ENCODE results near the gene HDAC6.

DNA sequence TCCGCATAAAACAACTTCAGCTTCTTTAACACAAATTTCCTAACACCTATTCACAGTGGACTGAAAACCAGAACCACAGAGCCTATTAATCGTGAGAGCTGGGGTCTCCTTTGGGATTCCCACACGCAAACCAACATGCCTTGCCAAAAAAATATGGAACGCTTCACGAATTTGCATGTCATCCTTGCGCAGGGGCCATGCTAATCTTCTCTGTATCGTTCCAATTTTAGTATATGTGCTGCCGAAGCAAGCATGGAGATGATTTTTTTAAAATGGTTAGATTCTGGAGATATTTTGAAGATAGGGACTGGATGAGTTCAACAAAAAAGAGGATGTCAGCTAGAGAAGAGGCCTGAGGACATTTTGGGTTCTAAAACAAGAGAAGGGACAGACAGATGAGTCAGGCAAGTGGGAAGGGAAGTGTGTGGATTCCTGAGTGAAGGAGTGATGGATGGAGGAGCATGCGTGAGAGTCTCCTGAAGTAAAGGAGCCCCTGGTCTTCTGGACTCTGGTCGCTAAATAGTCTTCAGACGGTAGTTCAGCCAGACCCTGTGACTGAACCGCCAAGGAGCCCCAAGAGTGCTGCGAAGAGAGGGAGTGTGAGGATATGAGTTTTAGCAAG lies 24.9 kb upstream of the HDAC6 start:
- TF ChIP-seq, protein P1, sequence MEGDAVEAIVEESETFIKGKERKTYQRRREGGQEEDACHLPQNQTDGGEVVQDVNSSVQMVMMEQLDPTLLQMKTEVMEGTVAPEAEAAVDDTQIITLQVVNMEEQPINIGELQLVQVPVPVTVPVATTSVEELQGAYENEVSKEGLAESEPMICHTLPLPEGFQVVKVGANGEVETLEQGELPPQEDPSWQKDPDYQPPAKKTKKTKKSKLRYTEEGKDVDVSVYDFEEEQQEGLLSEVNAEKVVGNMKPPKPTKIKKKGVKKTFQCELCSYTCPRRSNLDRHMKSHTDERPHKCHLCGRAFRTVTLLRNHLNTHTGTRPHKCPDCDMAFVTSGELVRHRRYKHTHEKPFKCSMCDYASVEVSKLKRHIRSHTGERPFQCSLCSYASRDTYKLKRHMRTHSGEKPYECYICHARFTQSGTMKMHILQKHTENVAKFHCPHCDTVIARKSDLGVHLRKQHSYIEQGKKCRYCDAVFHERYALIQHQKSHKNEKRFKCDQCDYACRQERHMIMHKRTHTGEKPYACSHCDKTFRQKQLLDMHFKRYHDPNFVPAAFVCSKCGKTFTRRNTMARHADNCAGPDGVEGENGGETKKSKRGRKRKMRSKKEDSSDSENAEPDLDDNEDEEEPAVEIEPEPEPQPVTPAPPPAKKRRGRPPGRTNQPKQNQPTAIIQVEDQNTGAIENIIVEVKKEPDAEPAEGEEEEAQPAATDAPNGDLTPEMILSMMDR (conservative IDR thresholded peaks at IDR 0.05; ENCODE audit: low read length), result no peak
- TF ChIP-seq EZH2phosphoT487 (IDR thresholded peaks at IDR 0.05; ENCODE audit: borderline replicate concordance, low read depth, low read length), result no peak

All from OCI-LY7 (cell line).